HepG2 (cell line): Measurements from ENCODE around the gene KIAA2012. TPM values are rescaled to one million over a fixed set of nuclear protein-coding genes. Genes with fewer than 3 reads are reported as not detected.

Source experiments
- ATAC-seq: fragments of 200-7000 bp; cut with Tn5 transposase; 3 replicates; pipeline ENCODE4 v1.9.1; 2020; ENCODE audit warnings: mild to moderate bottlenecking, moderate library complexity
- BruUV-seq: library from RNA; stranded (reverse); fragments of 400-500 nt; replicated peaks from 2 replicates; lab custom pipeline; 2021; lab: Mats Ljungman, UMichigan
- CTCF ChIA-PET: fragments of 300-600 bp; formaldehyde crosslinking; extraction: SDS; loops from one replicate; lab custom pipeline; 2021; ENCODE audit warnings: low total read pairs, inconsistent platforms, low intra/inter-chr PET ratio; lab: Yijun Ruan, JAX
- POLR2A ChIA-PET: fragments of 350-600 bp; sonication (Branson Sonifier 250); formaldehyde crosslinking; loops from one replicate; lab custom pipeline; 2020; ENCODE audit warnings: antibody characterized with exemption, inconsistent platforms; lab: Yijun Ruan, JAX
- DNase-seq: peaks from one replicate; pipeline ENCODE4 v3.0.0-alpha.2; 2015; ENCODE audit warnings: low spot score
- FAIRE-seq: peaks from 3 replicates; lab custom pipeline; 2011; peaks lifted over from hg19 to GRCh38; lab: Jason Lieb, UNC
- H2AFZ ChIP-seq: one replicate; pipeline ENCODE4 v1.6.1; 2011; ENCODE audit warnings: low read length, inconsistent platforms
- H3K27ac ChIP-seq: fragments of 300-600 bp; 3 replicates; pipeline ENCODE4 v1.8.0; 2011; ENCODE audit warnings: mixed run types, mild to moderate bottlenecking, mixed read lengths, low read length, inconsistent platforms; ENCODE audit not compliant: insufficient read depth; ENCODE audit errors: extremely low read length
- H3K27me3 ChIP-seq, 2 experiments: fragments of 200-600 bp in 1 of 2; 2 replicates in 1 of 2; 3 replicates in 1 of 2; pipeline versions ENCODE4 v1.6.0 to v1.8.0; 2011; ENCODE audit warnings: low read length in 2 of 2, mild to moderate bottlenecking in 2 of 2, moderate library complexity in 2 of 2, inconsistent platforms in 1 of 2; ENCODE audit not compliant: insufficient read depth in 2 of 2, control insufficient read depth in 1 of 2
- H3K36me3 ChIP-seq, 2 experiments: fragments of 200-600 bp in 1 of 2; replicated peaks in 1 of 2; 2 replicates in 1 of 2; 3 replicates in 1 of 2; pipeline versions ENCODE4 v1.5.1 to v1.8.0; 2011; ENCODE audit warnings: low read length in 2 of 2, inconsistent platforms in 1 of 2; ENCODE audit not compliant: insufficient read depth in 2 of 2, control insufficient read depth in 1 of 2
- H3K4me1 ChIP-seq: 2 replicates; pipeline ENCODE4 v1.5.1; 2012; ENCODE audit warnings: low read length, inconsistent platforms; ENCODE audit not compliant: insufficient read depth
- H3K4me2 ChIP-seq: 2 replicates; pipeline ENCODE4 v1.6.0; 2011; ENCODE audit warnings: low read depth, low read length, inconsistent platforms
- H3K4me3 ChIP-seq, 3 experiments: fragments of 200-600 bp in 1 of 3; sonication (generic), shearing (Covaris generic) in 1 of 3; replicated peaks in 1 of 3; 2 replicates each; pipeline ENCODE4 v1.5.1; 2011 to 2016; ENCODE audit warnings: low read length in 3 of 3, inconsistent platforms in 2 of 3, low read depth in 2 of 3, mild to moderate bottlenecking in 2 of 3, control low read depth in 1 of 3, mixed read lengths in 1 of 3; ENCODE audit not compliant: insufficient read depth in 1 of 3
- H3K79me2 ChIP-seq: one replicate; pipeline ENCODE4 v1.6.1; 2011; ENCODE audit warnings: low read length, inconsistent platforms; ENCODE audit not compliant: insufficient read depth
- H3K9ac ChIP-seq: 2 replicates; pipeline ENCODE4 v1.6.0; 2011; ENCODE audit warnings: mild to moderate bottlenecking, low read depth, low read length, inconsistent platforms; ENCODE audit not compliant: insufficient read depth
- H3K9me3 ChIP-seq: 2 replicates; pipeline ENCODE4 v1.5.1; 2012; ENCODE audit warnings: mild to moderate bottlenecking, low read length
- H4K20me1 ChIP-seq: 2 replicates; pipeline ENCODE4 v1.6.0; 2011; ENCODE audit warnings: inconsistent platforms, mild to moderate bottlenecking, low read length, moderate library complexity; ENCODE audit not compliant: insufficient read depth
- CHD4 ChIP-seq: fragments of 200-600 bp; sonication (generic); IDR thresholded peaks from 2 replicates; pipeline ENCODE4 v1.7.0; 2017; ENCODE audit warnings: mild to moderate bottlenecking, low read length, borderline replicate concordance
- FOXO4 ChIP-seq: sonication (generic); formaldehyde crosslinking; conservative IDR thresholded peaks from 2 replicates; pipeline ENCODE4 v1.8.1; 2023; ENCODE audit warnings: missing genetic modification reagents
- GABPA ChIP-seq, 2 experiments: IDR thresholded peaks; 2 replicates each; pipeline ENCODE4 v1.6.1; 2011 to 2016; ENCODE audit warnings: low read depth in 2 of 2, low read length in 1 of 2, missing biosample characterization in 1 of 2, missing genetic modification characterization in 1 of 2
- GABPB1 ChIP-seq: IDR thresholded peaks from 2 replicates; pipeline ENCODE4 v1.6.1; 2016; ENCODE audit warnings: mild to moderate bottlenecking, missing genetic modification reagents, moderate library complexity, missing compliant biosample characterization
- HDAC2 ChIP-seq: sonication (generic); formaldehyde crosslinking; IDR thresholded peaks from 2 replicates; pipeline ENCODE4 v1.4.0; 2020; ENCODE audit warnings: missing genetic modification reagents
- PAX8 ChIP-seq: sonication (generic); formaldehyde crosslinking; IDR thresholded peaks from 2 replicates; pipeline ENCODE4 v1.8.0; 2022; ENCODE audit warnings: mild to moderate bottlenecking, missing genetic modification reagents, borderline replicate concordance
- SMARCC2 ChIP-seq: fragments of 450-650 bp; IDR thresholded peaks from 2 replicates; pipeline ENCODE4 v1.6.1; 2017; ENCODE audit warnings: antibody characterized with exemption, mild to moderate bottlenecking
- ZBTB14 ChIP-seq: sonication (generic); formaldehyde crosslinking; IDR thresholded peaks from 2 replicates; pipeline ENCODE4 v1.4.0; 2020; ENCODE audit warnings: missing genetic modification reagents
- ZNF253 ChIP-seq: sonication (generic); formaldehyde crosslinking; IDR thresholded peaks from 2 replicates; pipeline ENCODE4 v1.8.0; 2022; ENCODE audit warnings: mild to moderate bottlenecking, missing genetic modification reagents, borderline replicate concordance
- ZNF329 ChIP-seq: sonication (generic); formaldehyde crosslinking; IDR thresholded peaks from 2 replicates; pipeline ENCODE4 v1.9.0; 2021; ENCODE audit warnings: low read depth, mild to moderate bottlenecking, missing genetic modification reagents
- ZNF569 ChIP-seq: sonication (generic); formaldehyde crosslinking; IDR thresholded peaks from 2 replicates; pipeline ENCODE4 v1.5.0; 2020; ENCODE audit warnings: mild to moderate bottlenecking, missing genetic modification reagents, moderate library complexity, borderline replicate concordance
- ZNF75D ChIP-seq: sonication (generic); formaldehyde crosslinking; IDR thresholded peaks from 2 replicates; pipeline ENCODE4 v1.8.1; 2023; ENCODE audit warnings: missing genetic modification reagents, mild to moderate bottlenecking, borderline replicate concordance
- ZSCAN21 ChIP-seq: sonication (generic); formaldehyde crosslinking; IDR thresholded peaks from 2 replicates; pipeline ENCODE4 v1.8.0; 2022; ENCODE audit warnings: mild to moderate bottlenecking, missing genetic modification reagents, moderate library complexity, borderline replicate concordance
- ZSCAN30 ChIP-seq: sonication (generic); formaldehyde crosslinking; IDR thresholded peaks from 2 replicates; pipeline ENCODE4 v1.5.0; 2020; ENCODE audit warnings: mild to moderate bottlenecking, missing genetic modification reagents
- WGBS: methylation state at CpG from one replicate; pipeline ENCODE4 v1.1.6; 2017; ENCODE audit warnings: low lambda C conversion rate; 5-methylcytosine and 5-hydroxymethylcytosine counted together
- in situ Hi-C: cut with HindIII; loops from 2 replicates; pipeline ENCODE4 v1.10.0; 2017; ENCODE audit warnings: low pct_unique_long_range_greater_than_20kb; ENCODE audit not compliant: extremely low pct_ligation_motif_present
- intact Hi-C: fragments of 100-400 bp; cut with micrococcal nuclease; formaldehyde crosslinking; loops from one replicate; pipeline ENCODE4 v1.10.0; 2022; ENCODE audit not compliant: unreplicated experiment
- polyA plus RNA-seq, 8 experiments: library from polyadenylated mRNA; depleted of rRNA in 3 of 8; stranded (reverse) in 7 of 8; unstranded in 1 of 8; fragments of >200 nt; fragmentation: Illumina TruSeq in 4 of 8; extraction: Trizol in 4 of 8; gene quantifications; 2 replicates each; pipeline versions ENCODE4 v1.2.1 to v1.2.3, GENCODE V29; 2011 to 2016; ENCODE audit warnings: low read depth in 4 of 8, missing spikeins in 1 of 8, mixed read lengths in 1 of 8; ENCODE audit not compliant: insufficient read depth in 1 of 8
- total RNA-seq, 5 experiments: library from RNA; depleted of rRNA; stranded (reverse); fragments of >200 nt; fragmentation: Illumina TruSeq; extraction: Trizol; gene quantifications; 2 replicates each; pipeline ENCODE4 v1.2.3, GENCODE V29; 2016; ENCODE audit warnings: low read depth in 1 of 5
- TF ChIP-seq, protein P1 (sequence below): IDR thresholded peaks from 2 replicates; pipeline ENCODE4 v1.6.1; 2016; ENCODE audit warnings: low read depth, borderline replicate concordance

Gene KIAA2012
- total and polyA plus RNA-seq, 2 of the 13 experiments (the other 11 are each of a cell fraction or from before 2014, with no cell fraction given), result not detected

- H3K27me3 ChIP-seq, result no peaks in the 10 kb centered on the region; a peak in 1 of 5 replicates
- no peaks in the 10 kb centered on the region for H3K36me3 ChIP-seq
- no peaks in the 10 kb centered on the region for H4K20me1 ChIP-seq
- no peak overlapping the region for H3K9ac ChIP-seq
- no peak overlapping the region for H3K4me2 ChIP-seq
- no TSS peak for BruUV-seq
- DNase-seq, result no peak
- no peak overlapping the region for H2AFZ ChIP-seq
- in situ Hi-C loops (no loop called here), intact Hi-C loops (no loop called here)
- H3K9me3 ChIP-seq, result no peaks in the 10 kb centered on the region
- TF ChIP-seq ZNF329 (CRISPR knock-in tag) (no peak), SMARCC2 (no peak), ZNF253 (CRISPR knock-in tag) (no peak), GABPB1 (CRISPR knock-in tag) (no peak)
- no peak overlapping the region for H3K27ac ChIP-seq
- ChIA-PET POLR2A (no interaction called here), CTCF (no interaction called here)
- H3K79me2 ChIP-seq, result no peaks in the 10 kb centered on the region
- FAIRE-seq, result no peak
- no peaks in the 10 kb centered on the region for H3K4me1 ChIP-seq
- H3K4me3 ChIP-seq, result no peak overlapping the region
- no peak for ATAC-seq
- WGBS, result 18% methylated on average over 3 of the region's 3 CpGs
These were observed 15.7 kb downstream of the KIAA2012 start for GRCh38 chr2:202088777-202089176.

DNA sequence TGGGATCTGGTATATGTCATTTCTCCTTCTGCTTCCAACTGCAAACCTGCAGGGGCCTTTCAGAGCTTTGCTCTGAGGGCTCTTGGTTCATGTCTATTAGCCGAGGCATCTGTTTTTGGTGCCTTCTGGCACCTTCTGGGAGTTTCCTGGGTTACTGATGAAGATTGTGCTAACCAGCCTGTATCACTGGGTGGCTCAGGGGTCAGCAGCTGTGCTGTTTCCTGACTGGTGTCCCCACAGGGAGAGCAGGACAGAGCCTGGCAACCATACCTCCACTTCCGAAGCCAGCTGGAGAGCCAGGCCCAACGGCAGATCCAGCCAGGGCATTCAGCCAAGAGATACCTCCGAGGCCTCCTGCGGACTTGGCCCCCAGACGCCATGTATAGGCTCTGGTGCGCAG, 17.5 kb downstream of the KIAA2012 start:
- ChIA-PET POLR2A (no interaction called here), CTCF (no interaction called here)
- no peak overlapping the region for H3K9ac ChIP-seq
- intact Hi-C loops, result no loop called here
- ATAC-seq (no peak), FAIRE-seq (no peak), DNase-seq (no peak)
- no peaks in the 10 kb centered on the region for H3K79me2 ChIP-seq
- no TSS peak for BruUV-seq
- H2AFZ ChIP-seq, result no peak overlapping the region
- no peaks in the 10 kb centered on the region for H4K20me1 ChIP-seq
- no peaks in the 10 kb centered on the region; a peak in 1 of 5 replicates for H3K27me3 ChIP-seq
- in situ Hi-C loops, result no loop called here
- H3K4me2 ChIP-seq, result no peak overlapping the region
- H3K9me3 ChIP-seq, result no peaks in the 10 kb centered on the region
- no peak overlapping the region for H3K4me3 ChIP-seq
- no peak overlapping the region for H3K27ac ChIP-seq
- H3K36me3 ChIP-seq, result no peaks in the 10 kb centered on the region
- 34% methylated on average over 6 of the region's 7 CpGs for WGBS
- no peaks in the 10 kb centered on the region for H3K4me1 ChIP-seq
- TF ChIP-seq CHD4 (no peak), ZBTB14 (no peak), ZSCAN30 (no peak), HDAC2 (CRISPR knock-in tag) (no peak), FOXO4 (CRISPR knock-in tag) (no peak), ZNF569 (no peak), SMARCC2 (no peak), ZNF75D (CRISPR knock-in tag) (no peak), GABPA (IDR thresholded peaks at IDR 0.05; ENCODE audit: low read depth, low read length) (no peak), GABPA (CRISPR knock-in tag; IDR thresholded peaks at IDR 0.05; ENCODE audit: low read depth) (no peak), PAX8 (CRISPR knock-in tag) (no peak), ZSCAN21 (CRISPR knock-in tag) (no peak)
- TF ChIP-seq, protein P1, sequence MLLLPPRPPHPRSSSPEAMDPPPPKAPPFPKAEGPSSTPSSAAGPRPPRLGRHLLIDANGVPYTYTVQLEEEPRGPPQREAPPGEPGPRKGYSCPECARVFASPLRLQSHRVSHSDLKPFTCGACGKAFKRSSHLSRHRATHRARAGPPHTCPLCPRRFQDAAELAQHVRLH (CRISPR knock-in tag), result no peak
